ENCODE results near the gene CIB2.
A peak's percentile ranks its signal among the peaks of the same experiment; 100 is the strongest.

CIB2 gene

GRCh38 chr15:78082743-78083110, 48.5 kb downstream of the CIB2 start:
- DNase-seq = no peak

GRCh38 chr15:78082106-78082742, 49.0 kb downstream of the CIB2 start:
- DNase-seq = peak; percentile 22

- no peak for DNase-seq
These were observed 51.2 kb downstream of the CIB2 start for GRCh38 chr15:78080088-78080460.

GRCh38 chr15:78079298-78080087, 51.8 kb downstream of the CIB2 start:
- no peak for DNase-seq

GRCh38 chr15:78077871-78078210, 53.4 kb downstream of the CIB2 start:
- DNase-seq = no peak

GRCh38 chr15:78077053-78077870, 54.0 kb downstream of the CIB2 start, which contains the start of gene TBC1D2B:
TBC1D2B (minus strand) TSS chr15:78077711; CDS start chr15:78077652, 59 bp downstream.
- DNase-seq = no peak

GRCh38 chr15:78076231-78077052, 54.8 kb downstream of the CIB2 start:
- no peak for DNase-seq

- DNase-seq = peak; percentile 24
These were observed 55.6 kb downstream of the CIB2 start for GRCh38 chr15:78075490-78076230.

GRCh38 chr15:78073046-78073787, 58.0 kb downstream of the CIB2 start:
- no peak for DNase-seq

GRCh38 chr15:78072080-78072892, 59.0 kb downstream of the CIB2 start:
- DNase-seq = no peak

GRCh38 chr15:78071383-78071782, 59.9 kb downstream of the CIB2 start:
- DNase-seq = no peak

- no peak for DNase-seq
These were observed 61.1 kb downstream of the CIB2 start for GRCh38 chr15:78070049-78070700.

GRCh38 chr15:78069462-78070029, 61.7 kb downstream of the CIB2 start:
- DNase-seq = no peak

- DNase-seq = no peak
These were observed 62.2 kb downstream of the CIB2 start for GRCh38 chr15:78069052-78069414.

- no peak for DNase-seq
These were observed 63.7 kb downstream of the CIB2 start for GRCh38 chr15:78067328-78068228.

- DNase-seq = no peak
These were observed 65.0 kb downstream of the CIB2 start for GRCh38 chr15:78065973-78066946.

GRCh38 chr15:78065284-78065872, 65.9 kb downstream of the CIB2 start:
- peak; percentile 67 for DNase-seq
